ENCODE data around the gene RNU2-1. TPM values are rescaled to one million over a fixed set of nuclear protein-coding genes. Genes with fewer than 3 reads are reported as not detected.

Gene RNU2-1
- total and polyA plus RNA-seq, 2 donors (not counting 1 experiment from before 2014, with no cell fraction given) = not detected

- no peaks in the 10 kb centered on the region for H3K4me1 ChIP-seq (ENCODE audit: control insufficient read depth, extremely low read depth, insufficient read depth, low read length)
- H3K4me3 ChIP-seq (replicated peaks in 1 of 4; ENCODE audit: control extremely low read depth in 1 of 4, insufficient read depth in 1 of 4, low read depth in 3 of 4, low read length in 4 of 4) = no peak overlapping the region
- H3K4me2 ChIP-seq (ENCODE audit: extremely low read depth, insufficient read depth, low read length) = no peak overlapping the region
- no peaks in the 10 kb centered on the region for H3K79me2 ChIP-seq (ENCODE audit: control insufficient read depth, insufficient read depth, low read length)
- no peak for DNase-seq (ENCODE audit: low read depth in 2 of 2)
- no peak overlapping the region for H3K27ac ChIP-seq (ENCODE audit: insufficient read depth, low read length)
- no peak for TF ChIP-seq CTCF (conservative IDR thresholded peaks at IDR 0.05 in 1 of 2, IDR thresholded peaks at IDR 0.05 in 1 of 2; ENCODE audit: low read depth in 1 of 2, low read length in 2 of 2)
- no peak for TF ChIP-seq EZH2 (IDR thresholded peaks at IDR 0.05; ENCODE audit: low read length, missing control alignments)
- no peaks in the 10 kb centered on the region for H3K9me3 ChIP-seq (ENCODE audit: control insufficient read depth, insufficient read depth, low read depth, low read length)
- H4K20me1 ChIP-seq (ENCODE audit: control insufficient read depth, extremely low read depth, insufficient read depth, low read length) = no peaks in the 10 kb centered on the region
- H3K9ac ChIP-seq (ENCODE audit: insufficient read depth, low read length) = no peak overlapping the region
- H3K27me3 ChIP-seq (ENCODE audit: control insufficient read depth, insufficient read depth, low read length) = no peaks in the 10 kb centered on the region
- no peak overlapping the region for H2AFZ ChIP-seq (ENCODE audit: low read length)
- peaks cover 13% of the 10 kb centered on the region for H3K36me3 ChIP-seq (ENCODE audit: control insufficient read depth, insufficient read depth, low read length)
Observed at GRCh38 chr17:43219746-43220380, 13.9 kb downstream of the RNU2-1 start.

GRCh38 chr17:43219001-43219400 lies 14.8 kb downstream of the RNU2-1 start:
- Histone ChIP-seq H3K79me2 (ENCODE audit: control insufficient read depth, insufficient read depth, low read length) (no peaks in the 10 kb centered on the region), H3K4me2 (ENCODE audit: extremely low read depth, insufficient read depth, low read length) (no peak overlapping the region), H4K20me1 (ENCODE audit: control insufficient read depth, extremely low read depth, insufficient read depth, low read length) (no peaks in the 10 kb centered on the region), H3K36me3 (ENCODE audit: control insufficient read depth, insufficient read depth, low read length) (peaks cover 11% of the 10 kb centered on the region), H3K27ac (ENCODE audit: insufficient read depth, low read length) (no peak overlapping the region), H3K4me1 (ENCODE audit: control insufficient read depth, extremely low read depth, insufficient read depth, low read length) (no peaks in the 10 kb centered on the region), H2AFZ (ENCODE audit: low read length) (no peak overlapping the region), H3K9me3 (ENCODE audit: control insufficient read depth, insufficient read depth, low read depth, low read length) (no peaks in the 10 kb centered on the region), H3K9ac (ENCODE audit: insufficient read depth, low read length) (no peak overlapping the region), H3K27me3 (ENCODE audit: control insufficient read depth, insufficient read depth, low read length) (no peaks in the 10 kb centered on the region), H3K4me3 (replicated peaks in 1 of 4; ENCODE audit: control extremely low read depth in 1 of 4, insufficient read depth in 1 of 4, low read depth in 3 of 4, low read length in 4 of 4) (no peak overlapping the region)
- DNase-seq (ENCODE audit: low read depth in 2 of 2) = no peak
- TF ChIP-seq EZH2 (IDR thresholded peaks at IDR 0.05; ENCODE audit: low read length, missing control alignments) (no peak), CTCF (conservative IDR thresholded peaks at IDR 0.05 in 1 of 2, IDR thresholded peaks at IDR 0.05 in 1 of 2; ENCODE audit: low read depth in 1 of 2, low read length in 2 of 2) (no peak)

DNA sequence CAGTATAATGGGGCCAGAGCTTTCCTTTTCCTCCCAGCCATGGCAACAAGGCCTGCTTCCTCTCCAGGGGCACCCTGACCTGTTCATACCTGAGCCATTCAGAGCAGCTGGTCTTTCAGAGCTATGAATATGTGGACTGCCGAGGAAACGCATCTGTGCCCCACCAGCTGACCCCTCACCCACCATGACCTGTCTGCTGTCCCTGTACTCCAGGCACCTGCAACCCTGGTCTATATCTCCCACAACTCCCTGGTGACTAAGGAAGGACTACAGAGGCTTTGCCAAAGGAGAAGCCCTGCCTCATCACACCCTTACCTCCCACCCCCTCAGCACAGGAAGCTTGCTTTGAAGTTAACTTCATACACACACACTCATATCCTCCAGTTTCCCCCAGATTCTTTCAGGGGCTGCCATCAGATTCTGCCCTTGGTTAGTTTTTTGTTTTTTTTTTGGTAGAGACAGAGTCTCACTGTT lies 16.1 kb downstream of the RNU2-1 start:
- Histone ChIP-seq H2AFZ (ENCODE audit: low read length) (no peak overlapping the region), H3K27me3 (ENCODE audit: control insufficient read depth, insufficient read depth, low read length) (no peaks in the 10 kb centered on the region), H3K27ac (ENCODE audit: insufficient read depth, low read length) (no peak overlapping the region), H3K79me2 (ENCODE audit: control insufficient read depth, insufficient read depth, low read length) (no peaks in the 10 kb centered on the region), H3K9me3 (ENCODE audit: control insufficient read depth, insufficient read depth, low read depth, low read length) (no peaks in the 10 kb centered on the region), H3K4me3 (replicated peaks in 1 of 4; ENCODE audit: control extremely low read depth in 1 of 4, insufficient read depth in 1 of 4, low read depth in 3 of 4, low read length in 4 of 4) (no peak overlapping the region), H3K36me3 (ENCODE audit: control insufficient read depth, insufficient read depth, low read length) (peaks cover 11% of the 10 kb centered on the region), H3K4me1 (ENCODE audit: control insufficient read depth, extremely low read depth, insufficient read depth, low read length) (peaks cover 5% of the 10 kb centered on the region), H3K4me2 (ENCODE audit: extremely low read depth, insufficient read depth, low read length) (no peak overlapping the region), H3K9ac (ENCODE audit: insufficient read depth, low read length) (no peak overlapping the region), H4K20me1 (ENCODE audit: control insufficient read depth, extremely low read depth, insufficient read depth, low read length) (no peaks in the 10 kb centered on the region)
- no peak for TF ChIP-seq EZH2 (IDR thresholded peaks at IDR 0.05; ENCODE audit: low read length, missing control alignments)
- TF ChIP-seq CTCF (conservative IDR thresholded peaks at IDR 0.05 in 1 of 2, IDR thresholded peaks at IDR 0.05 in 1 of 2; ENCODE audit: low read depth in 1 of 2, low read length in 2 of 2) = no peak
- no peak for DNase-seq (ENCODE audit: low read depth in 2 of 2)

Data from fibroblast of lung (primary cell).